ENCODE measurements around the gene VANGL2.

VANGL2 gene

GRCh38 chr1:160363010-160363409 lies 37.4 kb upstream of the VANGL2 start:
- H3K27ac Mint-ChIP-seq (ENCODE audit: low read depth): peak overlapping the region; percentile 20
- ATAC-seq (replicated peaks; ENCODE audit: extremely low read depth, poor library complexity, severe bottlenecking) (no peak), DNase-seq (ENCODE audit: low spot score in 2 of 2) (no peak)
- H3K4me3 Mint-ChIP-seq: no peak overlapping the region
- no peaks in the 10 kb centered on the region for H3K4me1 Mint-ChIP-seq
- H3K27me3 Mint-ChIP-seq: no peaks in the 10 kb centered on the region
- H3K9me3 Mint-ChIP-seq: no peaks in the 10 kb centered on the region
- peaks cover 11% of the 10 kb centered on the region for H3K36me3 Mint-ChIP-seq (ENCODE audit: insufficient read depth)

- no peak for ATAC-seq (replicated peaks; ENCODE audit: extremely low read depth, poor library complexity, severe bottlenecking)
- no peak overlapping the region for H3K4me3 Mint-ChIP-seq
- H3K9me3 Mint-ChIP-seq: no peaks in the 10 kb centered on the region
- H3K4me1 Mint-ChIP-seq: no peaks in the 10 kb centered on the region
- peaks cover 3% of the 10 kb centered on the region for H3K36me3 Mint-ChIP-seq (ENCODE audit: insufficient read depth)
- H3K27me3 Mint-ChIP-seq: no peaks in the 10 kb centered on the region
- H3K27ac Mint-ChIP-seq (ENCODE audit: low read depth): peak overlapping the region; percentile 20
- no peak for DNase-seq (ENCODE audit: low spot score in 2 of 2)
Measured at GRCh38 chr1:160363951-160364735, 36.2 kb upstream of the VANGL2 start.

GRCh38 chr1:160365325-160365724 lies 35.0 kb upstream of the VANGL2 start:
- no peaks in the 10 kb centered on the region for H3K27me3 Mint-ChIP-seq
- no peaks in the 10 kb centered on the region for H3K9me3 Mint-ChIP-seq
- ATAC-seq (replicated peaks; ENCODE audit: extremely low read depth, poor library complexity, severe bottlenecking) (no peak), DNase-seq (ENCODE audit: low spot score in 2 of 2) (no peak)
- H3K4me1 Mint-ChIP-seq: no peaks in the 10 kb centered on the region
- peak overlapping the region; percentile 20 for H3K27ac Mint-ChIP-seq (ENCODE audit: low read depth)
- no peaks in the 10 kb centered on the region for H3K36me3 Mint-ChIP-seq (ENCODE audit: insufficient read depth)
- no peak overlapping the region for H3K4me3 Mint-ChIP-seq

GRCh38 chr1:160366731-160367515 lies 33.4 kb upstream of the VANGL2 start, which contains the start of gene NHLH1:
Gene NHLH1, plus strand, starts transcription at chr1:160367071. Its CDS starts 3,661 bp downstream, at chr1:160370732.
- no peak within 1 kb of the TSS for H3K27ac Mint-ChIP-seq (ENCODE audit: low read depth)

GRCh38 chr1:160367516-160367900 lies 32.9 kb upstream of the VANGL2 start:
- Mint-ChIP-seq H3K27ac (ENCODE audit: low read depth) (no peak overlapping the region), H3K36me3 (ENCODE audit: insufficient read depth) (no peaks in the 10 kb centered on the region), H3K9me3 (no peaks in the 10 kb centered on the region), H3K4me1 (no peaks in the 10 kb centered on the region), H3K27me3 (no peaks in the 10 kb centered on the region), H3K4me3 (no peak overlapping the region)
- ATAC-seq (replicated peaks; ENCODE audit: extremely low read depth, poor library complexity, severe bottlenecking) (no peak), DNase-seq (ENCODE audit: low spot score in 2 of 2) (no peak)

More at GRCh38 chr1:160366731-160367515, 33.4 kb upstream of the VANGL2 start, which contains the start of gene NHLH1:
- no peaks in the 10 kb centered on the region for H3K4me1 Mint-ChIP-seq
- DNase-seq (ENCODE audit: low spot score in 2 of 2) (no peak), ATAC-seq (replicated peaks; ENCODE audit: extremely low read depth, poor library complexity, severe bottlenecking) (no peak)
- H3K36me3 Mint-ChIP-seq (ENCODE audit: insufficient read depth): no peaks in the 10 kb centered on the region
- no peak within 1 kb of the TSS for H3K4me3 Mint-ChIP-seq
- H3K27me3 Mint-ChIP-seq: no peaks in the 10 kb centered on the region
- no peaks in the 10 kb centered on the region for H3K9me3 Mint-ChIP-seq

GRCh38 chr1:160367934-160368923 lies 32.1 kb upstream of the VANGL2 start:
- ATAC-seq (replicated peaks; ENCODE audit: extremely low read depth, poor library complexity, severe bottlenecking) (no peak), DNase-seq (ENCODE audit: low spot score in 2 of 2) (no peak)
- H3K36me3 Mint-ChIP-seq (ENCODE audit: insufficient read depth): no peaks in the 10 kb centered on the region
- no peaks in the 10 kb centered on the region for H3K4me1 Mint-ChIP-seq
- H3K4me3 Mint-ChIP-seq: no peak overlapping the region
- no peaks in the 10 kb centered on the region for H3K9me3 Mint-ChIP-seq
- no peak overlapping the region for H3K27ac Mint-ChIP-seq (ENCODE audit: low read depth)
- H3K27me3 Mint-ChIP-seq: no peaks in the 10 kb centered on the region

- Mint-ChIP-seq H3K36me3 (ENCODE audit: insufficient read depth) (no peaks in the 10 kb centered on the region), H3K4me1 (no peaks in the 10 kb centered on the region), H3K27ac (ENCODE audit: low read depth) (no peak overlapping the region), H3K9me3 (no peaks in the 10 kb centered on the region), H3K27me3 (no peaks in the 10 kb centered on the region), H3K4me3 (no peak overlapping the region)
- DNase-seq (ENCODE audit: low spot score in 2 of 2) (no peak), ATAC-seq (replicated peaks; ENCODE audit: extremely low read depth, poor library complexity, severe bottlenecking) (no peak)
Measured at GRCh38 chr1:160369087-160369486, 31.3 kb upstream of the VANGL2 start.

- H3K36me3 Mint-ChIP-seq (ENCODE audit: insufficient read depth): peaks cover 4% of the 10 kb centered on the region
- no peak overlapping the region for H3K27ac Mint-ChIP-seq (ENCODE audit: low read depth)
- H3K4me1 Mint-ChIP-seq: peaks cover 7% of the 10 kb centered on the region
- H3K27me3 Mint-ChIP-seq: no peaks in the 10 kb centered on the region
- DNase-seq (ENCODE audit: low spot score in 2 of 2): no peak
- no peak for ATAC-seq (replicated peaks; ENCODE audit: extremely low read depth, poor library complexity, severe bottlenecking)
- H3K9me3 Mint-ChIP-seq: no peaks in the 10 kb centered on the region
- no peak overlapping the region for H3K4me3 Mint-ChIP-seq
Measured at GRCh38 chr1:160370561-160371345, 29.6 kb upstream of the VANGL2 start.

GRCh38 chr1:160371346-160371631 lies 29.1 kb upstream of the VANGL2 start:
- H3K4me3 Mint-ChIP-seq: no peak overlapping the region
- peaks cover 12% of the 10 kb centered on the region for H3K4me1 Mint-ChIP-seq
- H3K27me3 Mint-ChIP-seq: no peaks in the 10 kb centered on the region
- DNase-seq (ENCODE audit: low spot score in 2 of 2): no peak
- no peak overlapping the region for H3K27ac Mint-ChIP-seq (ENCODE audit: low read depth)
- peaks cover 4% of the 10 kb centered on the region for H3K36me3 Mint-ChIP-seq (ENCODE audit: insufficient read depth)
- no peak for ATAC-seq (replicated peaks; ENCODE audit: extremely low read depth, poor library complexity, severe bottlenecking)
- no peaks in the 10 kb centered on the region for H3K9me3 Mint-ChIP-seq

- ATAC-seq (replicated peaks; ENCODE audit: extremely low read depth, poor library complexity, severe bottlenecking): no peak
- Mint-ChIP-seq H3K27ac (ENCODE audit: low read depth) (no peak overlapping the region), H3K9me3 (no peaks in the 10 kb centered on the region), H3K4me3 (no peak overlapping the region), H3K27me3 (no peaks in the 10 kb centered on the region), H3K36me3 (ENCODE audit: insufficient read depth) (peaks cover 4% of the 10 kb centered on the region), H3K4me1 (peaks cover 17% of the 10 kb centered on the region)
- DNase-seq (ENCODE audit: low spot score in 2 of 2): no peak
Measured at GRCh38 chr1:160371756-160372155, 28.6 kb upstream of the VANGL2 start.

- Mint-ChIP-seq H3K36me3 (ENCODE audit: insufficient read depth) (peaks cover 4% of the 10 kb centered on the region), H3K27ac (ENCODE audit: low read depth) (no peak overlapping the region), H3K27me3 (no peaks in the 10 kb centered on the region), H3K9me3 (no peaks in the 10 kb centered on the region), H3K4me3 (no peak overlapping the region), H3K4me1 (peaks cover 17% of the 10 kb centered on the region)
- DNase-seq (ENCODE audit: low spot score in 2 of 2) (no peak), ATAC-seq (replicated peaks; ENCODE audit: extremely low read depth, poor library complexity, severe bottlenecking) (no peak)
Measured at GRCh38 chr1:160373696-160374095, 26.7 kb upstream of the VANGL2 start.

Measured in central memory CD8-positive, alpha-beta T cell (primary cell).